ENCODE results near the gene KCTD21.
"Not testable (repeated sequence)": the region's sequence is repeated elsewhere in the genome, so short reads cannot be mapped to it uniquely, and the experiment has no call there.

KCTD21 gene, protein sequence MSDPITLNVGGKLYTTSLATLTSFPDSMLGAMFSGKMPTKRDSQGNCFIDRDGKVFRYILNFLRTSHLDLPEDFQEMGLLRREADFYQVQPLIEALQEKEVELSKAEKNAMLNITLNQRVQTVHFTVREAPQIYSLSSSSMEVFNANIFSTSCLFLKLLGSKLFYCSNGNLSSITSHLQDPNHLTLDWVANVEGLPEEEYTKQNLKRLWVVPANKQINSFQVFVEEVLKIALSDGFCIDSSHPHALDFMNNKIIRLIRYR

DNA sequence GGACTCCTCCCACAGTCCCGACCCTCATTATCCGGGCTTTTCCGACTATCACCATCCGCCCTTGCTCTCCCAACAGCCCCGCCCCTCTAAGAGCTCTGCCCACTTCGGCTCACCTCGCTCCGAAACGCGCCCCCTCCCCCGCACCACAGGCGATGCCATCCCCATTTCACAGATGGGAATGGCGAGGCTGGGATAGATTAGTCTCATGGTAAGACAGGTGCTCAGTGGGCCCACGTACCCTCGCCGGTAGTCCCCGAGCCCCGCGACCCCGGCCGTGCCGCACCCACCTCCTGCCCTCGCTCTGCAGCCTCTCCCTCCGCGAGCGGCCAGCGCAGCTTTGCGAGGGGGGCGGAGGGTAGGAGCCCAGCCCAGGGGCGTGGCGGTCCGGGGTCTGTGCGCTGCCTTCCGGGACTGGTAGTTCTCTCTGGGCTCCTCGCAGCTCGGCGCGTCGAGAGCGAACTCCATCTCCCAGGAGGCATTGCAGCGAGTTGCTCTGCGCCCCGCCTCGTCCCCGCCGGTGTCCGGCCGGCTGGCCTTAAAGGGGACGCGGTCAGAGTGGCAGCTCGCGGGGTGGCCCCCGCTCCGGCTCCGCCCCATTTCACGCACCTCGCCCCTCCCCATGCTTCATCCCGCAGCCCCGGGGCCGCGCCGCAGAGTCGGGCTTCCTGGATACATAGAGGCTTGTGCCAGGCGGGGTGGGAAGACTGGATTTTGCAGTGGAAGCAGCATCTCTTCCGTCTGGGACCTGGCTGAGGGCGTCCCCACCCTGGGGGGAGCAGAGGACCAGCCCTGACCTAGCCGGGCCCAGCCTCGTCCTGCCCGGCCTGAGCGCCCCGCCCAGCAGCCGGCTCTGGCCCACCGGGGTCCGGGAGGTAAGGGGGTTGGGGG, at the start of gene KCTD21, which contains the start of gene USP35:
TSS of gene KCTD21 (minus strand) at position 341 of the 888 bp plus-strand sequence. CDS start 14,072 bp downstream, outside the sequence.
TSS of gene USP35 (plus strand) at position 634 of the 888 bp plus-strand sequence. CDS start 7,327 bp downstream, outside the sequence.
- DNase-seq = peak; percentile 92

DNA sequence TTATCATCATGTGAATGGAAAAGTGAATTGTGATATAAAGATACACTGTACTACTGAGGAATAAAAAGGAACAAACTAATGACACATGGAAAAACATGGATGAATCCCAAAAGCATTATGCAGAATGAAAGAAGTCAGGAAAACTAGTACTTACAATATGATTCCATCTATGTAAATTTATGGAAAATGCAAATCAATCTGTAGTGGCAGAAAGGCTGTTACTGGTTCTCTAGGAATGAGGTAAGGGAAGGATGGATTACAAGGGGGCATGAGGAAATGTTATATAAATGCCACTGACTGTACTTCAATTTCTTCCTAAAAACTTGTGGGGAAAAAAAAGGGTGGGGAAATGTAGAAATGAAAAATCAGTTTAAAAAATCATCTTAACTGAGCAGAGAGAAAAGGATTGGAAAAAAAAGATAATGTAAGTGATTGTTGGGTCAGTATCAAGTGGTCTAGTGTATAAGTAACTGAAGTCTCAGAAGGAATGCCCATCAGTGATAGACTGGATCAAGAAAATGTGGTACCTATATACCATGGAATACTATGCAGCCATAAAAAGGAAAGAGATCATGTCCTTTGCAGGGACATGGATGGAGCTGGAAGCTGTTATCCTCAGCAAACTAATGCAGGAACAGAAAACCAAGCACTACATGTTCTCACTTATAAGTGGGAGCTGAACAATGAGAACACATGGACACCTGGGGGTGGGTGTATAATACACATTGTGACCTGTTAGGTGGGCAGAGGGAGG, 49.0 kb upstream of the KCTD21 start:
- DNase-seq = no peak

DNA sequence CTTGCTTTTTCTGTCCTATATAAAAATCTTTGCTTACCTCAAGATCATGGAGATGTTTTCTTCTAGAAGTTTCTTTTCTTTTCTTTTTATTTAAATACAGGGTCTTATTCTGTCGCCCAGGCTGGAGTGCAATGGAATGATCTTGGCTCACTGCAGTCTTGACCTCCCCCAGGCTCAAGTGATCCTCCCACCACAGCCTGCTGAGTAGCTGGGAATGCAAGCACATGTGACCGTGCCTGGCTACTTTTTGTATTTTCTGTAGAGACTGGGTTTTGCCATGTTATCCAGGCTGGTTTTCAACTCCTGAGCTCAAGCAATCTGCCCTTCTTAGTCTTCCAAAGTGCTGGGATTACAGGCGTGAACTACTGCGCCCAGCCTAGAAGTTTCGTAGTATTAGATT, 45.6 kb upstream of the KCTD21 start:
- DNase-seq = no peak

DNA sequence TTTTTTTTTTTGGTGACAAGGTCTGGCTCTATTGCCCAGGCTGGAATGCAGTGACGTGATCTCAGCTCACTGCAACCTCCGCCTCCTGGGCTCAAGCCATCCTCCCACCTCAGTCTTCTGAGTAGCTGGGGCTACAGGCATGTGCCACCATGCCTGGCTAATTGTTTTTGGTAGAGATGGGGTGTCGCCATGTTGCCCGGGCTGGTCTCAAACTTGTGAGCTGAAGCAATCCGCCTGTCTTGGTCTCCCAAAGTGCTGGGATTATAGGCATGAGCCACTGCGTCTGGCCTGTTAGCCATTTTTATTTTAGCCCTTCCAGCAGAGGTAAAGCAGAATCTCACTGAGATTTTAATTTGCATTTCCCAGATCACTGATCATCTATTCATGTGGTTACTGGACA, 44.6 kb upstream of the KCTD21 start:
- not testable (repeated sequence) for DNase-seq

DNA sequence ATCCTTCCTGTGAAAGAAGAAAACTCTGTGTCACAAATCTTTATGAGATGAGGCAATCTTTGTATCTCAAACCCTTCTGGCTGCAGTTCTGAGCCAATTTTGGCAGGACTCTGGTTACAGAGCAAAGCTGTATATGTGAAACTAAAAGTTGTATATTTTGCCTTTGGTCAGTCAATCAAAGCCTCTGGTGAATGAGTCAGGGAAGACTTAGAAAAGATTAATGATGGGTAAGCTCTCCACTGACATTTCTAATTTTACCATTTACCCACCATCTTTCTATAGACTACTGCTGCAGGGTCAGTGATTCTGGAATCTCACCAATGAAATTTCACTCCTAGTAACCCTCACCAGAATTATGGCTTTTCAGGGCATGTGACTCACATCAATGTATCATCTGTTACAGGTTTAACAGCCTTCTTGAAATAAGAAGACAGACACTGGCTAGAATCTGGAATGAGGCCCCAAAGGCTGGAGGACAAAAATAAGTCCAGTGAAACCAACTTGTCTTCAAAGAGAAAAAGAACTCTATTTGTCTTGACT, 43.6 kb upstream of the KCTD21 start:
- no peak for DNase-seq

DNA sequence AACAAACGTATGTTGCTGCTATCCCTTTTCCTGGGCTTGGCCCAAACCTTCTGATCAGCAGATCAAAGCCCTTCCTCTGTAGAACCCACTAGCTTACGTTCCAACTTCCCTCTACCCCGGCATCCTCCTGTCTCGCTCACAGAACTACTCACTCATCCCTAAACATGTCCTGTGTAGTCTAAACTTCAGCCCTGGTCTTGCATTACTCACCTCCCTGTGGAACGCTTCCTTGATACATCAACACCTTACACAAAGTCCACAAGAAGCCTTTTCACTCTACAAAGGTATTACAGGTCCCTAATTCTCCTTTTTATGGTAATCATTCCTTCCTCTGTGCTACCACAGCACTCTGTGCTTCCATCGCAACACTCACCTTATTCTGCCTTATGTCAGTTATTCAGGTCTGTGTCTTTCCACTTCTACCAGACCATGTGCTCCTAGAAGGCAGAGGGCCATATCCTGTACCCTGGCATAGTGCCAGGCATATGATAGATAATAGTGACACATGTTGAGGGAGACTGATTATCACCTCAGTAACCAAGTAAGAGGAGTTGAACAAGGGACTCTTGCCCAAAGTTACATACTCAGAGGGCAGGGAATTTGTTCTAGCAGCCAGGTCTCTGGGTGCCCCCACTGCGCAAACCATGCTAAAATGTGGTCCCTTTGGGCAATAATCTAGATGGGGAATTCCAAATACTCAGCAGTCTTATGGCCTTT, 41.9 kb upstream of the KCTD21 start:
- DNase-seq = no peak

DNA sequence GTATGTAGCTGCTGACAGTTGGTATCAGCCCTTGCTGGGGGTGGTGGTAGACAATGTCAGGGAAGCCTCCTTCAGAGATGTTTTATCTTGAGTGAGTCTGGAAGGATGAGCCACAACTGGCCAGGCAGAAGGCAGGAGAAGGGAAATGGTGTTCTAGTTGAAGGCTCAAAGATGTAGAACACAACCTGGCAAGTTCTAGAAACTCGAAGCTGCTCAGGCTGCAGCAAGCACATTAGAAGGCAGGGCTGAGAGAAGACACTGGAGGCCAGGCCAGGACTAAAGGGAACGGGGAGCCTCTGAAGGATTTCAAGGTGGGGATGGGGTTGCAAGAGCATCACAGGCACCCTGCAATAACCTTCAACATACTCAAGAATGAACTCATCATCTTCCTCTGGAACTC, 40.7 kb upstream of the KCTD21 start:
- no peak for DNase-seq

DNA sequence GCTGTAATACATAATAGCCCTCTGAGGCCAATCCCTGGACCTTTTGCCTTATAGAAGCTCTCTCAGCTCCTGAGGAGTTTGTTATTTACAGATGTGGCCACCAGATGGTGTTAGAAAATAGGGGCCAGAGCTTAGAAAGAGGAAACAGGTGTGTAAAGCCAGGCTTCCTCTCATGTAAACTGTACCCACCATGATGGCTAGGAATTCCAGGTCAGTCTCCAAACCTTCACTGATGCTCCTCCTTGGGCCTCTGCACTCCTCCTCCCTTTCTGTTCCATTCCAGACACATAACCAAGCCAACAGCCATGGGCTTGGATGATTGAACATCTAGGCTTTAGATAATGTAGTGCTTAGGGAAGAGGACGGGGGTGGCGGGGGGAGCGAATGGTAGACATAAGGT, 40.0 kb upstream of the KCTD21 start:
- no peak for DNase-seq

DNA sequence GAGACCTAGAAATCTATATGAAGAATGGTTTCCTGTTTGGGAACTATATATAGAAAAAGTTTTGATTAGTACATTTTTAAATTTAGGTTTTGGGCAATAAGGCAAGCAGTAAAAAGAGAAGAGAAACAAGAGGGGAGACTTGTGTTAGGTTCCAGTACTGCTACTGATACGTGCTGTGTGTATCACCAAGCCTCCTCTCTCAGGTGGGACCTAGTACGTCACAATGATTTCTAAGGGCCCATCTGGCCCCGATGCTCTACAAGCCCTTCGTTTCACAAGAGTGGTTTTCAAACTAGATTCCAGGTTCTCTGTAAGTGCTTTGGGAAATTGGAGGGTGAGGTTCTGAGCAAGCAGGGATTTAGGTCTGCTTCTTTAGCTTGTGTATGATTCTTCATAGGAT, 39.5 kb upstream of the KCTD21 start:
- DNase-seq = no peak

DNA sequence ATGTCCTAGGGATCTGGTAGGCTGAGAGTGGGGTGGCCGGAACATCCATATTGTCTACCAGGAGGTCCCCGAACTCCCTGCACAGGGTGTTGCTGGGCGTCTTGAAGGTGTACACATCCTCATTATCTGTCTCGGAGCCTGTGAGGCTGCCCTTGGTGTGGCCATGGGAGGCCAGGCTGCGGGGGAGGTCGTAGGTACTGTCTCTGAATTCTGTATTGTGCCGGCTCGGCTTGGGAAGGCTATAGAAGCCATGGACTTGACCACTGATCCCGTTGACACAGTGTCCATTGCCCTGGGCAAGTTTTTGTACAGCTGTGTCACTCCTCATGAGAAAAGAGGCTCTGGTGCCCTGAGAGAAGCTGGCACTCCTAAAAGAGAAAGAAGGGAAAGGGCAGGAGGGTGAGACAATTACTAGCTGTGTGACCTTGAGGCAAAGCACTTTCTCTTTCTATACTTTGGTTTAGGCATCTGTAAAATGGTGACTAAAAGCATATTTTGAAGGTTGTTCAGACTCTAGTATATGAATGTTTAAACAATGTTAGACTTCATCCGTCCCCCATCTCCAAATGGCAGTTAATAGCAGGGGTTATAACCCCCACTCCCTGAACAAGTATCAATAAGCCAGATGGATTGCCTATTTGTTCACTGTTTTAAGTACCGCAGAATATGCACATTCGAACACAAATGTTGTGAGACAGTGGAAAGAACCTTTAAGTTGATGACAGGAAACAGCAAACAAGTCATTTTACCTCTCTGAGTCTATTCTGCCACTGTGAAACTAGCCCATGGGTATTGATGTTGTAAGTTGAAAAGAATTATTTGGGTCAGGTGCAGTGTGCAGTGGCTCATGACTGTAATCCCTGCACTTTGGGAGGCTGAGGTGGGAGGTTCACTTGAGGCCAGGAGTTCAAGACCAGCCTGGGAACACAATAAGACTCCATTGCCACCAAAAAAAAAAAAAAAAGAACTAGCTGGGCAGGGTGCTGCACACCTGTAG, 38.6 kb upstream of the KCTD21 start:
- no peak for DNase-seq

DNA sequence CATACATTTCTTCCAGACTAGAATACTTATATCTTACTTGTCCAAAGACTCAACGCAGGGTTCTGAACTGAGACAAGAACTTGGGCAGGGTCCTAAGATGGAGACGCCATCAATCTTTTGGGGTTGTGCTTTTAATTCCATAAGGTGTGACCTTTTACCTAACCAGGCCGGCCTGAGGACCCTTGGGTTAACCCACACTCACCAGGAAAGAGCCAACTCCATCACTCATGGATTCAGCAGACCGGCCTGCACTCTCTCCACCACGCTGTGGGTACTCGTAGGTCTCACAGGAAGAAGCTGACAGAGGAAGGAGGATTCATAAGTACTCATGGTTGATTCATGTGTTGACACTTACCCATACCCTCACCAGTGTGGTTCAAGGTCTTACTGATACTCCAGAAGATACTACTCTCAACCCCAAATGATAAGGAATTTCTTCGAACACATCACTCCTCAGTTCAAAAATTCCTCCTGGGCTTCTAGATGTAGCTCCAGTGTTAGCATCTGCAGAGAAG, 36.5 kb upstream of the KCTD21 start:
- no peak for DNase-seq

DNA sequence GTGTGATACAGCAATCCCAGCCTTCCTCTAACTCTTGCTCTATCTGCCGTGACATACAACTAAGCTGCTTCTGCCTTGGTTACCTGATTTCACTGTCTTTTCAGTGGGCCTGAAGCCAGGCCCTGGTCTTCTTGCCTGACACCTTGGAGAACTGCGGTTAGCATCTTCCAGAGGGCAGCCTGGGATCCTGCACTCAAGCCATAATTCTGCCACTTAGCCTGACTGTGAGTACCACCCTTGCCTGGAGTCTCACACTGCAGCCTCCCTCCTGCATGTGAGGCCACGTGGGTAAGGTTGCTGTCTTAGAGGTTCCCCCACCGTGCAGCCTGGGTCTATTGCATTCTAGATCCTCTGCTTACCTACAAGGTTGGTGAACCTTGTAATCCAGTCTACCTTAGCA, 36.1 kb upstream of the KCTD21 start:
- no peak for DNase-seq

DNA sequence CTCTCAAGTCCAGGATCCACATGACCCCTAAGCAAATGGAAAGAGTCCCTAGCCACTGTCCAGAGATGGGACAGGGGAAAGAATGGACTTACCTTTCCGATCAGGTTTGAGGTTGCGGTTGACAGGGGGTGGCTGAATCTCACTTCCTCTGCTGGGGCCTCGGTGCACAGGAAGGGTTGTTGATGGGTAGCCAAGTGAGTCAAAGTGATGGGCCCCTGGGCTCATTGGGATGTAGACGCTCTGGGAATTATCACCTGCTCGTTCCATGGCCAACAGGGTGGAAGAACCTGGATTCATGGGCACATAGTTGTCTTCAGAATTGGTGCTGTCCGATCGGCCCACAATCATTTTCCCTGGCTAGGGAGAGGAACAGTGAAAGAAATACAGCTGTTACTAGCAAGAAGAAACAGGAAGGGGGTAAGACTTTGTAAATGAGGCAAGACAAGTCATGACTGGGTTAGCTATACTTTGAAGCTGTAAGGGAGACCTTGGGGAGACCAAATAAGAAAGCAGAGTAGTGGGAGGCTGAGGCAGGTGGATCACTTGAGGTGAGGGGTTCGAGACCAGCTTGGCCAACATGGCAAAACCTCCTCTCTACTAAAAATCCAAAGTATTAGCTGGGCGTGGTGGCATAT, 35.0 kb upstream of the KCTD21 start:
- DNase-seq = no peak

DNA sequence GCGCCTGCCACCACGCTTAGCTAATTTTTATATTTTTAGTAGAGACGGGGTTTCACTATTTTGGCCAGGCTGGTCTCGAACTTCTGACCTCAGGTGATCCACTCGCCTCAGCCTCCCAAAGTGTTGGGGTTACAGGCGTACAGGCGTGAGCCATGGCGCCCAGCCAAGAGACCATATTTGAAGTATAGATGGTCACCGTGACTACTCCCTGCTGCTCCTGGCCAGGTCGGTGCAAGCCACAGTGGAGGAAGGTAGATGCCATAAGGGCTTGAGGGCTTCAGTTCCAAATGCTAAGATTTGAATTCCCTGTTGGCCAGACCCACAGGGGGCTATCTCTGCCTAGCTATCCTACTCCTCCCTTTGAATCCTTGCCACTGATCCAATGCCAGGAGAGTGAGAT, 34.3 kb upstream of the KCTD21 start:
- not testable (repeated sequence) for DNase-seq

DNA sequence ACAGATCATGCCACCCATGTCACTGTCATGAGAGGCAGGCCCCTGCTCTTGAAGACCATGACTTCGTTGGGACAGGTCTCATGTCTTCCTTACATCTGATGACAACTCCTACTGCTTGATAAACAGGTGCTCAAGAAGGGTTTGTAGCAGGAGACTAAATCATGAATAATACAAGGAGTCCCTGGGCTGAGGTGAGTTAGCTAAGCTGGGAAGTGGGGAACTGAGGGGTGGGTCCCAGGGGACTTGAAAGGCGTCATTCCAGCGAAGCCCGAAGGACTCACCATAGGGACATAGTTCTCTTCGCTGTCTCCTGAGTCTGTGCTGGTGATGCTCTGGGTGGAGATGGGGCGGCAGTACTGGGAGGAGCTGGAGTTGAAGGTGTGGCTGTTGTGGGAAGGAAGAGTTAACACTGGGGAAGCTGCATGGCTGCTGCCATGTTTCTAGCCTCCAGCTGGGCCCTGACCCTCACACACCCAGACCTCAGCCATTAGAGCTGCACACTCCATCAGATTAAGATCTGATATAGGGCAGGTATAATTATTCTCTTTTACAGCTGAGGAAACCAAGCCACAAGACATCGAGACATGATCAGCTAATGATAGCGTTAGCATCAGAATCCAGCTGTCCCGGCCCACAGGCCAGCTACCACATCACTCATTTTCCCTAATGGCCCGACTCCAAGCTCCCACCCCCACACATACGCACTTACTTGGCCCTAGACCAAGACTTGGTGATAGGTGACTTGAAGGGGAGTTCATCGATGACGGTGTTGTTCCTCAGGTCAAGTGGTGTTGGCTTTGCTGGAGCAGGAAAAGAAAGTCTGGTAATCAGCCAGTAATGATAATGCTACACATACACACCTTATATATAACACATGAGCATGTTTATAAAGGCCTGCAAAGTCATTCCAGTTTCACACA, 33.2 kb upstream of the KCTD21 start:
- no peak for DNase-seq

DNA sequence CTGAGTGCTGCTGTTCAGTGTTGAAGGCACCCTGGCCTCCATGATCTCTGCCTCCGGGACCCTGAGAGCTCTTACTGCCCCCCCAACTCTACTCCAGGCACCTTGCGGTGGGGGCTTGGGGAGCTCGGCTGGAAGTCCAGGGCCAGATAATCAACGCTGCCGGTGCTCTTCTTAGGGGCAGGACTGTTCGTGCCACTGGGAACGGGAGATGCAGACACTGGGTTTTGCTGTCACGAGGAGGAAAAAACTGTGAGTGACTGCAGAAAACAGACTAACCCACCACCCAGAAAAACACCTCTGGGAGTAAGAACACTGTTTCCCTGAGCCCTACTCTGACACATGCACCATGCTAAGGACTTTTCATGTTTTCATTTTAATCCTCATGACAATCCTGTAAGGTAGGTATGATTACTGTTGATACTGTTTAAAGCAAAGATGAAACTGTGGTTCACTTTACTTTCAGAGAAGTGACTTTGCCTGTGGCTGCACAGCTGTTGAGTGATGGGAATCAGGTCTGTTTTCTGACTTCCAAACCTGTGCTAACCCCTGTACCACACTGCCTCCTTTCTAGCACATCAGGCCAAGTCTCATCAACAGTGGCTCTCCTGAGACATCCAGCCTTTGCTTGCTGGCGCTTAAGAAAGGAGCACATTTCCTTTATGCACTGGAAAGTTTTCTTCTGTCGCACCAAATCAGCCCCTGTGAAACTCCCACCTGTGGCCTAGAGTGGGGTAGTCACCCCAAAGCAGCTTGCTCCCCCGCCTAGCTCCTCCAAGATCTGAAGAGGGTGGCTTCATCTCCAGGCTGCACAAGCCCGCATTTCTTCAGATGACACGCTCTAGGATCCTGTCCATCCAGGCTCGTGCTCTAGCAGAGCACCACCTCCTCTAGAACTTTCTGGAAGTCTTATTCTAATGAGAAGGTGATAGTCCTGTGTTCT, 32.1 kb upstream of the KCTD21 start:
- DNase-seq = no peak

DNA sequence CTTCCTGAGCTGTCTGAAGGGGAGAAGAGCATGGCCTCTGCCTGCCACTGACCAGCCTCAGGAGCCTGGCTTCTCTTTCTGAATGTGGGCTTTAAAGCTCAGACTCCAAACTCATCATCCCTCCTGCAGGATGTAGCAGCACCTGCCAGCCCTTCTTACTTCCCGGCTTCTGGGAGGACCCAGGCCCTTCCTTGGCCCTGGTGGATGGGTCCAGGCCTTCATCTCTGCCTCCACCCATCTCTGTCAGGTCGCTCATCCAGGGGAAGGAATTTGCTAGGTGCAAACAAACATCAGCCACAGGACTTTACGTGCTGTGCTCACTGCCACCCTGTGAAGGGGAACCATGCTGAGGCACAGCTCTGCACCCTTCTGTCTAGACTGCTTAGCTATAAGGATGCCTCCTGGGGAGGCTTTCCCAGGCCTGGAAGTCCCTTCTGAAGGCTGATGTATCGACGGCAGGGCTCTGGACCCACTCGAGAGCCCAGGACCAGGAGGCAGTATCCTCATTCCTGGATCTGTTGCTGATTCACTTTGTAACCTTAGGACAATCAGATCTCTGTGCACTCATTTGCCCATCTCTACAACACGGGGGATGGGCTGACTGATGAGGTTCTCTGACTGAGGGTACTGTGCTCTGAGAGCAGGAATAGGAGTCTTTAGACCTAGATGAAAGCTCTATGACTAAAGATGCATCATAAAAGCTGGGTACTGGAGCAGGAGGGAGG, 31.2 kb upstream of the KCTD21 start:
- DNase-seq = no peak
